22Rv1 (cell line): ENCODE data around the gene PRIMA1.

Source experiments
- CTCF ChIP-seq: fragments of 450-650 bp; IDR thresholded peaks from 2 replicates; pipeline ENCODE4 v1.5.1; 2017; ENCODE audit warnings: mild to moderate bottlenecking
- ZFX ChIP-seq: fragments of 450-650 bp; IDR thresholded peaks from 2 replicates; pipeline ENCODE4 v1.6.1; 2017; ENCODE audit warnings: antibody characterized with exemption, borderline replicate concordance

- TF ChIP-seq CTCF = no peak
- TF ChIP-seq ZFX = no peak
These were observed 79.0 kb downstream of the PRIMA1 start for GRCh38 chr14:93709249-93709648.
